Stimulated activated CD4-positive, alpha-beta T cell treated with anti-CD3 and anti-CD28 coated beads, Interleukin-4, amount 100 ng/mL, for 1 hour (primary cell): ENCODE data around the gene GALNT14.

ENCODE experiments used
- DNase-seq: peaks from one replicate; pipeline ENCODE4 v3.0.0-alpha.2; 2020

GALNT14 gene

DNA sequence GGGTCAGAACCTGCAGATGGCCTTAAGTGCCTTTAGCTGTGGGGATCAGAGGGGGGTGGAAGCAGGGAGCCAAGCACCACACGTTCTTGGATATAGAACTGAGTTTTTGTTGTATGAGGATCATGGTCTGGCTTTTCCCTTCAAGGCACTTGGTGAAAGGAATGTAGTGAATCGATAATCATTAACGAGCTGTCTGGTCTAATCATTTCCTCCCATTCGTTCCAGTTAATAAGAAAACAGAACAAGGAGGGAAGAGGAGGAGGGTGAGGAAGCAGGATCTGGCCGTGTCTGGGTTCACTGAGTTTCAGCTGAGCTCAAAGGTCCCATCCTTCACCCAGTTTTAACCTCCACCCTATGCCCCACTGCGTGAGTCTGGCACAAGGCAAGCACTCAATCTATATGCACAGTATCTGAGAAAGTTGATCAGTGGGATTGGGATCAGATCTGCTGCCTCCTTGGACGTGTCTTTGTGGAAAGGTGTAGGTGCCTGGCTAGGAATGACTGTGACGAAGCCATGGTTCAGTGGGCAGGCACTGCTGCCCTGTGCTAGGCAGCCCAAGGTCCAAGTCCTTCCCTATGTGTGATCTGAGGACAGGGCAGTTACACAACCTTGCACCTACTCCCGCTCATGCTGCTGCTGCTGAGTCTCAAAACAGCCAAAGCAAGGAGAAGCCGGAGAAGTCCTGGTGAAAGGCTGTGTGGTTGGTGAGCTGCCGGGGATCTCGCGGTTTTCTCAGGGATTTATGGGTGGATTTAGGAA, 54.8 kb downstream of the GALNT14 start:
- DNase-seq = no peak

DNA sequence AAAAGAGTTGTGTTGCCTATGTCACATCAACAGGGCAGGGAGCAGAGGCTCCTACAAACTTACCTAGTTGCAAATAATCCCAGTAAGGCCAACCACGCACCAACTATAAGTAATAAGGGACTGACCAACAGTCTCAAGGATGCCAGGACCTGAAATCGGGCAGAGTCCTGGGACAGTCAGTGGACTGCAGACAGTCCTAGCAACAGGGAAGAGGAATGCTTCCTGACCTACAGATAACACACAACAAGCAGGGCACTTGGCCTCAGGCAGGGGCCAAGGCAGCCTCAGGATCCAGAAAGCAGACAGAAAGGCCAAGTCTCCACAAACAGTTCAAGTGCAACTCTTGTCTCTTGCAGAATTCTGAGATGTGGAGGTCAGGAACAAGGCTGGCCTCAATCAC, 56.2 kb downstream of the GALNT14 start:
- no peak for DNase-seq

- no peak for DNase-seq
Observed at GRCh38 chr2:31081492-31081891, 56.7 kb downstream of the GALNT14 start.

DNA sequence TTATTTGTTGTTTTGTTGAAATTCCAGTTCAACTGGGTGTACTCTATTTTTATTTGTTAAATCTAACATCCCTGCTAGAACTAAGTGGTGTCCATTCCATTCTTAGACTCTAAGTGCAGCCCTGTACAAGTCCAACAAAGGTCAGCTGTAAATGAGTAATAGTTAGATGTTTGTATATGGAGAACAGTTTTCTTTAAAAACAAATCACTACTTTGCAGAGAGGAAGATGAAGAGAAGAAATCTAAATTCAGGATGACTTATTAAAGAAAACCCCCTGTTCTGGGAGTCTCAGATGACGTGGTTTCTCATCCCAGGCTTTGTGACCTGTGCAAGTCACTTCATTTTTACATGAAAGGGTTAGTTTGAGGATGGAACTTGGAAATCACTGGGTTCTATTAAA, 57.9 kb downstream of the GALNT14 start:
- no peak for DNase-seq

- DNase-seq = no peak
Observed at GRCh38 chr2:31079665-31080064, 58.6 kb downstream of the GALNT14 start.

GRCh38 chr2:31078579-31079105, 59.6 kb downstream of the GALNT14 start:
- DNase-seq = no peak

GRCh38 chr2:31078011-31078410, 60.2 kb downstream of the GALNT14 start:
- DNase-seq = no peak

- no peak for DNase-seq
Observed at GRCh38 chr2:31075941-31076590, 62.2 kb downstream of the GALNT14 start.

GRCh38 chr2:31075431-31075830, 62.8 kb downstream of the GALNT14 start:
- DNase-seq = no peak

GRCh38 chr2:31071741-31072140, 66.5 kb downstream of the GALNT14 start:
- no peak for DNase-seq

DNA sequence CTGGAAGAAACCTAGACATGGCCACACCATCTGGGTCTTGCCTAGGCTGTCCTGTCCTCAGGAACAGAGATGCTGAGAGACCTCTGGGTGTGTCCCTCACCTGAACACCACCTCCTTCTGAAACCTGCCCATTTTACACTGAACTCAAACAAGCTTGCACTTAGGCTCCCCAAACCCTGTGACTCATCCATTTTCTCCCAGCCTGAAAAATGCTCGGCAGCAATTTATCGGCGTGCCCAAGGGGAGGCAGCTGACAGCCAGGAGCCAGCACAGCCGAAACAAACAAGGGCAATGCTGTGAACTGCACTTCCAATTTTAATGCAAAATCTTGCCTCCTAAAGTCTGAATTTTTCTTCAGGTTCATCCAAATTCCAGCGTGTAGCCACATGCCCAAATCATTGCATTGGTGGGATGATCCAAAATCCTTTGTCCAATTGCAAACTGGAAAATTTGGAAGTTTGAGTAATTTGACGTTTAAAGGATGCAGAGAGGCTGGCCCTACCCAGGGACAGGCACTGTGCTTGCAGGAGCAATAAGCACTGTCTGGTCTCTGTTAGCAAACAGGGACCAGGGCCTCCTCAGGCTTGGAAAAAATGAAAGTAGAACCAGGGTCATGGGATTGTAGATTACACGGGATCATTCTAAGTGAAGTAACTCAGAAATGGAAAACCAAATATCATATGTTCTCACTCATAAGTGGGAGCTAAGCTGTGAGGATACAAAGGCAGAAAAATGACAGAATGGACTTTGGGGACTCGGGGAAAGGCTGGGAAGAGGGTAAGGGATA, 67.7 kb downstream of the GALNT14 start:
- DNase-seq = no peak

GRCh38 chr2:31069643-31070325, 68.5 kb downstream of the GALNT14 start:
- no peak for DNase-seq

DNA sequence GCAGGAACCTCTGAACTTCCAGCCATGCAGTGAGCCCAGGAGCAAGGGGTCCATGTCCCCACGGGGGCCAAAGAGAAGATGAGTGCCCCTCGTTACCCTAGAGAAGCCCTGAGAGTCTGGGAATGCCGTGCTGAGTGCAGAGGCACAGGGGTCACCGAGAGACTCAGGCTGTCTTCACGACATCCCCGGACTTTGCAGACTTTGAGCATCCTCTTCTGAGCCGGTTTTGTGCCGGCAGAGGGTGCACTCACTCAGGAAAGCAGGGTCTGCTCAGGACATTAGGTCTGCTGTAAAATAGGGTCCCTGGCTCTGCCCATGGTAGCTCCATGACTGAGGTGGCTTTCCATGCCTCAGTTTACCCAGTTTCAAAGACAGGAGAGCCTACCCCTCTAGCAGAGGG, 71.0 kb downstream of the GALNT14 start:
- DNase-seq = no peak

GRCh38 chr2:31066551-31066950, 71.7 kb downstream of the GALNT14 start:
- DNase-seq = no peak

- DNase-seq = no peak
Observed at GRCh38 chr2:31066086-31066485, 72.2 kb downstream of the GALNT14 start.

DNA sequence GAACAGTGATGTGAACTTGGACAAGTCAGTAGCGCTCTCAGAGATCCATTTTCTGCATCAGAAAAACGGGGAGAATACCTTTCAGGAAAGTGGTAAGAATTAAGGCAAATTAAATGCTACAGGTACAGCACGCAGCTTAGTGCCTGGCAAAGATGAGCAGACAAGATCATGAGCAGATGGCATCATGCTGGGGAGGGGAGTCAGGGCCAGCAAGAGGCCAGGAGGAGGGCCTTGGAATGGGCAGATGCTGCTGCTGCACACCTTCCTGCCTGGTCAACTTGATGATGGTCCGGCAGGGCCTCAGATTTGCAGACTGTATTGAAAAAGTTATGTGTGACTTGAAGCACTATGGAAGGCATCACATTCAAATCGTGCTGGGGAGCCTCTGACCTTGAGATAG, 72.9 kb downstream of the GALNT14 start:
- no peak for DNase-seq

GRCh38 chr2:31060397-31060796, 77.8 kb downstream of the GALNT14 start:
- DNase-seq = no peak

- no peak for DNase-seq
Observed at GRCh38 chr2:31058096-31059035, 79.9 kb downstream of the GALNT14 start.

GRCh38 chr2:31057691-31058090, 80.5 kb downstream of the GALNT14 start:
- no peak for DNase-seq

- no peak for DNase-seq
Observed at GRCh38 chr2:31055938-31056337, 82.3 kb downstream of the GALNT14 start.

- no peak for DNase-seq
Observed at GRCh38 chr2:31054842-31055388, 83.3 kb downstream of the GALNT14 start.
